NT2/D1 (cell line): ENCODE measurements around the gene SRGN.

Experiments
- YY1 ChIP-seq: IDR thresholded peaks from 2 replicates; pipeline ENCODE4 v1.6.1; 2011; ENCODE audit not compliant: insufficient read length, insufficient read depth
- ZNF274 ChIP-seq: IDR thresholded peaks from 2 replicates; pipeline ENCODE4 v1.6.1; 2011; ENCODE audit warnings: mild to moderate bottlenecking, low read depth, low read length

DNA sequence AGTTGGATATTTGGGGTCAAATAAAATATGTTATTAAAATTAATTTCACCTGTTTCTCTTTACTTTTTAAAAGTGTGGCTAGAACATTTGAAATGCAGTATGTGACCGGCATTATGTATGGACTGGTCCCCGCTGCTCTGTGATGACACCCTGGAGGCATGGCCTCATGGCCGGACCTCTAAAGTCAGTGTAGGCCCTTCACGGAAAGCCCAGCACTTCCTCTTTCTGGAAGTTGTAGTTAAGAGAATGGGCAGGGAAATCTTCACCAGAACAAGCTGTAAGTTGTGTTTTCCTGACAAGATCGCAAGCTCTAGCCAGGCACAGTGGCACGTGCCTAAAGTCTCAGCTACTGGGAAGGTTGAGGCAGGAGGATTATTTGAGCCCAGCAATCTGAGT, 38.3 kb upstream of the SRGN start:
- no peak for TF ChIP-seq YY1
- TF ChIP-seq ZNF274, result no peak
